ENCODE measurements around the gene SC5D. TPM values are rescaled to one million over a fixed set of nuclear protein-coding genes. Genes with fewer than 3 reads are reported as not detected.

SC5D gene
- total RNA-seq, 1 experiment from 2014 or later: 82.5 TPM

GRCh38 chr11:121274332-121274991 lies 18.1 kb upstream of the SC5D start:
- TF ChIP-seq CTCF (conservative IDR thresholded peaks at IDR 0.05; ENCODE audit: low read depth, low read length) (no peak), EZH2 (IDR thresholded peaks at IDR 0.05; ENCODE audit: borderline replicate concordance, low read depth, low read length, poor library complexity, severe bottlenecking) (no peak)
- intact Hi-C loops (cut with micrococcal nuclease; ENCODE audit: unreplicated experiment): no loop called here
- CTCF ChIA-PET: no interaction called here

GRCh38 chr11:121281698-121282097 lies 10.9 kb upstream of the SC5D start:
- CTCF ChIA-PET: no interaction called here
- POLR2A ChIA-PET (ENCODE audit: low non-redundant PET): no interaction called here
- TF ChIP-seq EZH2 (IDR thresholded peaks at IDR 0.05; ENCODE audit: borderline replicate concordance, low read depth, low read length, poor library complexity, severe bottlenecking): no peak
- TF ChIP-seq CTCF (conservative IDR thresholded peaks at IDR 0.05; ENCODE audit: low read depth, low read length): no peak

More at GRCh38 chr11:121274332-121274991, 18.1 kb upstream of the SC5D start:
- POLR2A ChIA-PET (ENCODE audit: low non-redundant PET): no interaction called here
- BruUV-seq (replicated peaks): no TSS peak
- Histone ChIP-seq H3K36me3 (ENCODE audit: insufficient read depth, low read length, poor library complexity, severe bottlenecking) (no peaks in the 10 kb centered on the region), H3K4me1 (ENCODE audit: insufficient read depth, low read length, poor library complexity, severe bottlenecking) (peaks cover 4% of the 10 kb centered on the region), H3K9me3 (ENCODE audit: low read depth, low read length, poor library complexity, severe bottlenecking) (no peaks in the 10 kb centered on the region), H3K27me3 (replicated peaks; ENCODE audit: insufficient read depth, low read depth, low read length, poor library complexity) (peaks cover 23% of the 10 kb centered on the region), H3K4me3 (ENCODE audit: low read depth, low read length, poor library complexity, severe bottlenecking) (no peak overlapping the region), H3K27ac (ENCODE audit: low read depth, low read length, poor library complexity, severe bottlenecking) (no peak overlapping the region)
- DNase-seq (ENCODE audit: low spot score): no peak

GRCh38 chr11:121282386-121282785 lies 10.2 kb upstream of the SC5D start:
- H3K4me1 ChIP-seq (ENCODE audit: insufficient read depth, low read length, poor library complexity, severe bottlenecking): no peaks in the 10 kb centered on the region
- intact Hi-C loops (cut with micrococcal nuclease; ENCODE audit: unreplicated experiment): no loop called here
- BruUV-seq (replicated peaks): no TSS peak
- H3K27ac ChIP-seq (ENCODE audit: low read depth, low read length, poor library complexity, severe bottlenecking): no peak overlapping the region
- H3K27me3 ChIP-seq (replicated peaks; ENCODE audit: insufficient read depth, low read depth, low read length, poor library complexity): peaks cover 39% of the 10 kb centered on the region
- no peaks in the 10 kb centered on the region for H3K36me3 ChIP-seq (ENCODE audit: insufficient read depth, low read length, poor library complexity, severe bottlenecking)
- CTCF ChIA-PET: no interaction called here
- POLR2A ChIA-PET (ENCODE audit: low non-redundant PET): no interaction called here
- H3K9me3 ChIP-seq (ENCODE audit: low read depth, low read length, poor library complexity, severe bottlenecking): no peaks in the 10 kb centered on the region
- DNase-seq (ENCODE audit: low spot score): peak; percentile 21
- TF ChIP-seq EZH2 (IDR thresholded peaks at IDR 0.05; ENCODE audit: borderline replicate concordance, low read depth, low read length, poor library complexity, severe bottlenecking) (no peak), CTCF (conservative IDR thresholded peaks at IDR 0.05; ENCODE audit: low read depth, low read length) (no peak)
- no peak overlapping the region for H3K4me3 ChIP-seq (ENCODE audit: low read depth, low read length, poor library complexity, severe bottlenecking)

More at GRCh38 chr11:121281698-121282097, 10.9 kb upstream of the SC5D start:
- intact Hi-C loops (cut with micrococcal nuclease; ENCODE audit: unreplicated experiment): no loop called here
- Histone ChIP-seq H3K27me3 (replicated peaks; ENCODE audit: insufficient read depth, low read depth, low read length, poor library complexity) (peaks cover 33% of the 10 kb centered on the region), H3K27ac (ENCODE audit: low read depth, low read length, poor library complexity, severe bottlenecking) (no peak overlapping the region), H3K4me3 (ENCODE audit: low read depth, low read length, poor library complexity, severe bottlenecking) (no peak overlapping the region), H3K9me3 (ENCODE audit: low read depth, low read length, poor library complexity, severe bottlenecking) (no peaks in the 10 kb centered on the region), H3K4me1 (ENCODE audit: insufficient read depth, low read length, poor library complexity, severe bottlenecking) (no peaks in the 10 kb centered on the region), H3K36me3 (ENCODE audit: insufficient read depth, low read length, poor library complexity, severe bottlenecking) (no peaks in the 10 kb centered on the region)
- no TSS peak for BruUV-seq (replicated peaks)
- DNase-seq (ENCODE audit: low spot score): no peak

All from A673 (cell line).